ENCODE measurements around the gene SNRNP40. TPM values are rescaled to one million over a fixed set of nuclear protein-coding genes. Genes with fewer than 3 reads are reported as not detected.

The SNRNP40 gene
- polyA plus RNA-seq, 1 experiment: 53.1 TPM

DNA sequence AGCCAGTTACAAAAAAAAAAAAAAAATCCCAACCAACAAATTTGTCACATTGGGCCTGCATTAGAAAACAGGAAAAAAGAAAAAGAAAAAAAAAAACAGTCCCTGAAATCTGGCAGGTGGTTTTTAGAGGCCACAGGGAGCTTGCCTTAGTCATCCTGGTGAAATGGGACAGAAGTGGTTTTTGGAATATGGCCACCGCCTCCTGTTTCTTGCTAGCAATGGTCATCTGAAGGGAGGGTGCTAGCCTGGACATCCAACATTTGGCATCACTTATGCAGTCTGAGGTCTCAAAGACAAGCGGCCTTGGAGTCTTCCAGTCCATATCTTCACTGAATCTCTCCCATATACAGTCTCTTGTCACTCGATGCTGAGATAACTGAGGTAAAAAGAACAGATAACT, 36.8 kb downstream of the SNRNP40 start:
- no peaks in the 10 kb centered on the region for H3K27me3 ChIP-seq (ENCODE audit: control insufficient read depth, insufficient read depth, low read length)
- no peaks in the 10 kb centered on the region for H3K9me3 ChIP-seq (ENCODE audit: control insufficient read depth, insufficient read depth, low read length)
- ChIA-PET CTCF (no interaction called here), POLR2A (no interaction called here)
- H3K4me3 ChIP-seq (ENCODE audit: low read depth, low read length): no peak overlapping the region
- TF ChIP-seq, protein P1, sequence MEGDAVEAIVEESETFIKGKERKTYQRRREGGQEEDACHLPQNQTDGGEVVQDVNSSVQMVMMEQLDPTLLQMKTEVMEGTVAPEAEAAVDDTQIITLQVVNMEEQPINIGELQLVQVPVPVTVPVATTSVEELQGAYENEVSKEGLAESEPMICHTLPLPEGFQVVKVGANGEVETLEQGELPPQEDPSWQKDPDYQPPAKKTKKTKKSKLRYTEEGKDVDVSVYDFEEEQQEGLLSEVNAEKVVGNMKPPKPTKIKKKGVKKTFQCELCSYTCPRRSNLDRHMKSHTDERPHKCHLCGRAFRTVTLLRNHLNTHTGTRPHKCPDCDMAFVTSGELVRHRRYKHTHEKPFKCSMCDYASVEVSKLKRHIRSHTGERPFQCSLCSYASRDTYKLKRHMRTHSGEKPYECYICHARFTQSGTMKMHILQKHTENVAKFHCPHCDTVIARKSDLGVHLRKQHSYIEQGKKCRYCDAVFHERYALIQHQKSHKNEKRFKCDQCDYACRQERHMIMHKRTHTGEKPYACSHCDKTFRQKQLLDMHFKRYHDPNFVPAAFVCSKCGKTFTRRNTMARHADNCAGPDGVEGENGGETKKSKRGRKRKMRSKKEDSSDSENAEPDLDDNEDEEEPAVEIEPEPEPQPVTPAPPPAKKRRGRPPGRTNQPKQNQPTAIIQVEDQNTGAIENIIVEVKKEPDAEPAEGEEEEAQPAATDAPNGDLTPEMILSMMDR (IDR thresholded peaks at IDR 0.05; ENCODE audit: low read depth, low read length): no peak
- DNase-seq (ENCODE audit: low read depth, low spot score): no peak
- H3K27ac ChIP-seq (ENCODE audit: low read depth, low read length): no peak overlapping the region

DNA sequence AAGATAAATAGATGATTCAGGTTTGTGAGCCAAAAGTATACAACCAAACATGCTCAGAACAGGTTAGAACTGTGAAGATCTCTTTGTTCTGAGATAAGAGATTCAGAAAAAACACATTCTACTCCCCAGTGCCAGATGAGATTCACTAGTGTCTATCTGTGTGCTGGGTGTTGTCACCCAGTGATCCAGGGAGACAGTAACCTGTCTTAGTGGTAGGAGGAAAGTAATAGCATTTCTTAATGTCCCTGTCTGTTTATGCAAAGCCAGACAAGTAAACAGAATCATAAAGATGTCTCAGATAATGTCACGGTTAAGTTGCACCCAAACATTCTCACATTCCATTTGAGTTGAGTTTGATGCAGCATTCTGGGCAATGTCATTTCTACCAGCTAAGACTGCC, 38.0 kb downstream of the SNRNP40 start:
- Histone ChIP-seq H3K4me3 (ENCODE audit: low read depth, low read length) (no peak overlapping the region), H3K9me3 (ENCODE audit: control insufficient read depth, insufficient read depth, low read length) (no peaks in the 10 kb centered on the region), H3K27me3 (ENCODE audit: control insufficient read depth, insufficient read depth, low read length) (no peaks in the 10 kb centered on the region), H3K27ac (ENCODE audit: low read depth, low read length) (no peak overlapping the region)
- POLR2A ChIA-PET: no interaction called here
- CTCF ChIA-PET: no interaction called here
- no peak for DNase-seq (ENCODE audit: low read depth, low spot score)
- TF ChIP-seq, protein P1 (IDR thresholded peaks at IDR 0.05; ENCODE audit: low read depth, low read length): no peak

DNA sequence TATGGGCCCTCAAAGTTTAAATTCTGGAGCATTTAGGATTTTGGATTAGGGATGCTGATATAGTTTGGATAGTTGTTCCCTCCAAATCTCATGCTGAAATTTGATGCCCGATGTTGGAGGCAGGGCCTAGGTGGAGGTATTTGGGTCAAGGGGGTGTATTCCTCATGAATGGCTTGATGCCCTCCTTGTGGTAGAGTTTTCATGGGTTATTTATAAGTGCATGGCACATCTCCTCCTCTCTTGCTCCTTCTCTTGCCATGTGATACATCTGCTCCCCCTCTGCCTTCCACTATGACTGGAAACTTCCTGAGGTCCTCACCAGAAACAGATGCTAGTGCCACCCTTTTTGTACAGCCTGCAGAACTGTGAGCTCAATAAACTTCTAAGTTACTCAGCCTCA, 39.4 kb downstream of the SNRNP40 start:
- Histone ChIP-seq H3K4me3 (ENCODE audit: low read depth, low read length) (no peak overlapping the region), H3K9me3 (ENCODE audit: control insufficient read depth, insufficient read depth, low read length) (no peaks in the 10 kb centered on the region), H3K27me3 (ENCODE audit: control insufficient read depth, insufficient read depth, low read length) (no peaks in the 10 kb centered on the region), H3K27ac (ENCODE audit: low read depth, low read length) (no peak overlapping the region)
- no peak for DNase-seq (ENCODE audit: low read depth, low spot score)
- POLR2A ChIA-PET: interaction anchor here (0.6 kb wide), 1 partner anchor 22 kb away, joined by 3 read pairs; no protein-coding TSS in a partner anchor
- CTCF ChIA-PET: no interaction called here
- TF ChIP-seq, protein P1 (IDR thresholded peaks at IDR 0.05; ENCODE audit: low read depth, low read length): no peak

DNA sequence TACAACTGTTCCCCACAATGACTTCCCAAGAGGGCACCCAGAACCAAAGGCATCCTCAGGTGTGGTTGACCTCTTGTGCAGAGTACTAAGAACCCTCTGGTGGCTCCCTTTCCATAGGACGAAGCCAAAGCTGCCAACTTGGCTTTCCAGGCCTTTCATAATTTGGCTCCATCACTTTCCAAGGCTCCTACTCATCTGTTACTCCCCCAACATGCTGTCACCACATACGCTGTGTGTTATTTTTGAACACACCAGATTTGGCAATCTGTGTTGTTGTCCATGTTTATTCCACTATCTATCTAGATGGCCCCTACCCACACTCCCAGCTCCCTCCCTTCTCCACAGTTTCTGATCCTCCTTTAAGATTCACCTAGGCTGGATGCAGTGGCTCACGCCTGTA, 46.7 kb downstream of the SNRNP40 start:
- ChIA-PET POLR2A (no interaction called here), CTCF (interaction anchor here (0.6 kb wide), 1 partner anchor 173 kb away, joined by 5 read pairs; no protein-coding TSS in a partner anchor)
- no peak overlapping the region for H3K27ac ChIP-seq (ENCODE audit: low read depth, low read length)
- H3K9me3 ChIP-seq (ENCODE audit: control insufficient read depth, insufficient read depth, low read length): no peaks in the 10 kb centered on the region
- H3K27me3 ChIP-seq (ENCODE audit: control insufficient read depth, insufficient read depth, low read length): no peaks in the 10 kb centered on the region
- H3K4me3 ChIP-seq (ENCODE audit: low read depth, low read length): no peak overlapping the region
- TF ChIP-seq, protein P1 (IDR thresholded peaks at IDR 0.05; ENCODE audit: low read depth, low read length): no peak
- no peak for DNase-seq (ENCODE audit: low read depth, low spot score)

DNA sequence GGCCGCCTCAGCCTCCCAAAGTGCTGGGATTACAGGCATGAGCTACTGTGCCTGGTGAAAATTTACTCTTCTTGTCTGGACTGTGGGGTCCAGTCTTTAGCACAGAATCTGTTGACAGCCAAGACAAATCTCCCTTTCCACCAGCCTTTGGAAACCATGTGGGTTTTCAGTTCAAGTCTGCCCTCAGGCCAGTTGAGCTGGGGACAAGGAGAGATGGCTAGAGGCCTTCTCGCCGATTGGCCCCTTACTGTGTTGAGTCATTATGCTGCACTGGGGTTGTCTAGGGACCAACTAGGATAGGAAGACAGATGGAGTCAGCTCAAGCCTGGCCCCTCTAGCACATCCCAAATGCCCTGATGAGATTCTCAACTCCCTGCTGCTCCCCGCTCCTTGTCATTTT, 48.3 kb downstream of the SNRNP40 start:
- ChIA-PET POLR2A (no interaction called here), CTCF (interaction anchor here (0.8 kb wide), 1 partner anchor 65 kb away, joined by 3 read pairs; no protein-coding TSS in a partner anchor)
- no peak for DNase-seq (ENCODE audit: low read depth, low spot score)
- H3K27ac ChIP-seq (ENCODE audit: low read depth, low read length): no peak overlapping the region
- no peaks in the 10 kb centered on the region for H3K27me3 ChIP-seq (ENCODE audit: control insufficient read depth, insufficient read depth, low read length)
- TF ChIP-seq, protein P1 (IDR thresholded peaks at IDR 0.05; ENCODE audit: low read depth, low read length): no peak
- H3K9me3 ChIP-seq (ENCODE audit: control insufficient read depth, insufficient read depth, low read length): no peaks in the 10 kb centered on the region
- no peak overlapping the region for H3K4me3 ChIP-seq (ENCODE audit: low read depth, low read length)

All from AG04450 (cell line).